Esophagus muscularis mucosa (tissue), 4 donors: ENCODE results near the gene AHR.

Experiments used
- EP300 ChIP-seq: sonication (generic); formaldehyde crosslinking; IDR thresholded peaks from one replicate; pipeline ENCODE4 v1.6.1; 2017; ENCODE audit warnings: antibody characterized with exemption
- POLR2A ChIP-seq: fragments of 450-650 bp; IDR thresholded peaks from one replicate; pipeline ENCODE4 v1.6.1; 2017; ENCODE audit warnings: antibody characterized with exemption, moderate library complexity, mild to moderate bottlenecking, low read depth
- POLR2AphosphoS5 ChIP-seq, 2 donors: sonication (generic); formaldehyde crosslinking; IDR thresholded peaks; one replicate each; pipeline ENCODE4 v1.6.1; 2017; ENCODE audit warnings: antibody characterized with exemption in 2 of 2
- TF ChIP-seq, protein P1 (sequence below), 3 experiments: fragments of 200-600 bp in 2 of 3; fragments of 450-650 bp in 1 of 3; sonication (generic) in 2 of 3; IDR thresholded peaks; one replicate each; pipeline ENCODE4 v1.5.1; 2017 to 2019; ENCODE audit warnings: antibody characterized with exemption in 3 of 3, mild to moderate bottlenecking in 2 of 3, moderate library complexity in 1 of 3

DNA sequence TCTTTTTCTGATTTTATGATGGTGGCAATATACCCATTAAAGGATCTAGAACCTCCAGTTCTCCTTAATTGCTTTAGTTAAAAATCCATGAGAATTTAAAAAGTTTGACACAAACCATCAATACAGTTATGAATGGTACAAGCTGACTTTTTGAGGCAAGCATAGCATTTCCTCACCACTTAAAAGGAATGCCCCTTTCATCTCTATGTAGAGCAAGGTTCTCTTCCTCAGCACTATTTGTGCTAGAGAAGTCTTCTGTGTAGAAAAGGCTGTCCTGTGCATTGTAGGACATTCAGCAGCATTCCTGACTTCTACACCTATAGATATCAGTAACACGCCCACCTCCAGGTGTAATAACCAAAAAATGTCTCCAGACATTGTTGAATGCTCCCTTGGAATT lies 67.3 kb downstream of the AHR start:
- TF ChIP-seq, protein P1, sequence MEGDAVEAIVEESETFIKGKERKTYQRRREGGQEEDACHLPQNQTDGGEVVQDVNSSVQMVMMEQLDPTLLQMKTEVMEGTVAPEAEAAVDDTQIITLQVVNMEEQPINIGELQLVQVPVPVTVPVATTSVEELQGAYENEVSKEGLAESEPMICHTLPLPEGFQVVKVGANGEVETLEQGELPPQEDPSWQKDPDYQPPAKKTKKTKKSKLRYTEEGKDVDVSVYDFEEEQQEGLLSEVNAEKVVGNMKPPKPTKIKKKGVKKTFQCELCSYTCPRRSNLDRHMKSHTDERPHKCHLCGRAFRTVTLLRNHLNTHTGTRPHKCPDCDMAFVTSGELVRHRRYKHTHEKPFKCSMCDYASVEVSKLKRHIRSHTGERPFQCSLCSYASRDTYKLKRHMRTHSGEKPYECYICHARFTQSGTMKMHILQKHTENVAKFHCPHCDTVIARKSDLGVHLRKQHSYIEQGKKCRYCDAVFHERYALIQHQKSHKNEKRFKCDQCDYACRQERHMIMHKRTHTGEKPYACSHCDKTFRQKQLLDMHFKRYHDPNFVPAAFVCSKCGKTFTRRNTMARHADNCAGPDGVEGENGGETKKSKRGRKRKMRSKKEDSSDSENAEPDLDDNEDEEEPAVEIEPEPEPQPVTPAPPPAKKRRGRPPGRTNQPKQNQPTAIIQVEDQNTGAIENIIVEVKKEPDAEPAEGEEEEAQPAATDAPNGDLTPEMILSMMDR (IDR thresholded peaks at IDR 0.05): no peak
- TF ChIP-seq POLR2A: no peak
- TF ChIP-seq EP300: no peak
- no peak for TF ChIP-seq POLR2AphosphoS5 (IDR thresholded peaks at IDR 0.05)
